Nephron (organoid): Measurements from ENCODE around the gene TLR9.
A peak's percentile ranks its signal among the peaks of the same experiment; 100 is the strongest.

Experiments
- H3K27ac Mint-ChIP-seq, 3 experiments: 2 replicates each; pipeline ENCODE4 v1.8.0; 2020; ENCODE audit warnings: mixed read lengths in 3 of 3, mild to moderate bottlenecking in 2 of 3, moderate library complexity in 1 of 3
- H3K27me3 Mint-ChIP-seq: 2 replicates; pipeline ENCODE4 v1.8.0; 2021; ENCODE audit warnings: low read depth, mild to moderate bottlenecking, moderate library complexity, mixed read lengths
- H3K36me3 Mint-ChIP-seq: 2 replicates; pipeline ENCODE4 v1.8.0; 2020; ENCODE audit warnings: low read depth, mixed read lengths
- H3K4me1 Mint-ChIP-seq: 2 replicates; pipeline ENCODE4 v1.8.0; 2020; ENCODE audit warnings: mixed read lengths
- H3K4me3 Mint-ChIP-seq, 3 experiments: 2 replicates each; pipeline ENCODE4 v1.8.0; 2020; ENCODE audit warnings: mild to moderate bottlenecking in 3 of 3, mixed read lengths in 3 of 3, moderate library complexity in 2 of 3
- H3K9me3 Mint-ChIP-seq: 2 replicates; pipeline ENCODE4 v1.8.0; 2020; ENCODE audit warnings: mixed read lengths
- TF ChIP-seq, protein P1 (sequence below), 3 experiments: fragments of 200-600 bp; sonication (generic); IDR thresholded peaks; one replicate each; pipeline ENCODE4 v1.5.0; 2021; ENCODE audit warnings: antibody characterized with exemption in 3 of 3; ENCODE audit not compliant: unreplicated experiment in 3 of 3

TLR9 gene

DNA sequence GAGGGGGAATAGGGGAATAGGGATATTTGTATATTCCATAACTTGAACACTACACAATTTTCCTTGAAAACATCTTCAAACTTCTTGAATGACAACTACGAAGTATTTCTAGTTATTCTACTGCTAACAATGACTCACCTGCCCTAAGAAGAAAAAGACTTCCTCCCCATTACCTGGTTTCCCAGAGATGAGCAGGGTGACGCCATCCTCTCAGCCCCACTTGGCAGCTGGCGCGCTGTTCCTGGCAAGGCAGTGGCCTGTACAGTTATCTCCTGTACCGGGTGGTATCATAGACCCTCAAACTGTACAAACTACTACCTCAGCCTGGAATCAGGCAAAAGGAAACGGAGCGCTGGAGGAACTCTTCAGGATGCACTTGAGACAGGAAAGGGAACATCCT is 42.6 kb upstream of the TLR9 start:
- H3K4me1 Mint-ChIP-seq = peaks cover 17% of the 10 kb centered on the region
- no peak overlapping the region for H3K4me3 Mint-ChIP-seq
- no peak overlapping the region for H3K27ac Mint-ChIP-seq
- H3K27me3 Mint-ChIP-seq = no peaks in the 10 kb centered on the region
- no peaks in the 10 kb centered on the region for H3K9me3 Mint-ChIP-seq
- peaks cover 75% of the 10 kb centered on the region for H3K36me3 Mint-ChIP-seq
- TF ChIP-seq, protein P1, sequence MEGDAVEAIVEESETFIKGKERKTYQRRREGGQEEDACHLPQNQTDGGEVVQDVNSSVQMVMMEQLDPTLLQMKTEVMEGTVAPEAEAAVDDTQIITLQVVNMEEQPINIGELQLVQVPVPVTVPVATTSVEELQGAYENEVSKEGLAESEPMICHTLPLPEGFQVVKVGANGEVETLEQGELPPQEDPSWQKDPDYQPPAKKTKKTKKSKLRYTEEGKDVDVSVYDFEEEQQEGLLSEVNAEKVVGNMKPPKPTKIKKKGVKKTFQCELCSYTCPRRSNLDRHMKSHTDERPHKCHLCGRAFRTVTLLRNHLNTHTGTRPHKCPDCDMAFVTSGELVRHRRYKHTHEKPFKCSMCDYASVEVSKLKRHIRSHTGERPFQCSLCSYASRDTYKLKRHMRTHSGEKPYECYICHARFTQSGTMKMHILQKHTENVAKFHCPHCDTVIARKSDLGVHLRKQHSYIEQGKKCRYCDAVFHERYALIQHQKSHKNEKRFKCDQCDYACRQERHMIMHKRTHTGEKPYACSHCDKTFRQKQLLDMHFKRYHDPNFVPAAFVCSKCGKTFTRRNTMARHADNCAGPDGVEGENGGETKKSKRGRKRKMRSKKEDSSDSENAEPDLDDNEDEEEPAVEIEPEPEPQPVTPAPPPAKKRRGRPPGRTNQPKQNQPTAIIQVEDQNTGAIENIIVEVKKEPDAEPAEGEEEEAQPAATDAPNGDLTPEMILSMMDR (IDR thresholded peaks at IDR 0.05; ENCODE audit: unreplicated experiment in 3 of 3) = no peak

DNA sequence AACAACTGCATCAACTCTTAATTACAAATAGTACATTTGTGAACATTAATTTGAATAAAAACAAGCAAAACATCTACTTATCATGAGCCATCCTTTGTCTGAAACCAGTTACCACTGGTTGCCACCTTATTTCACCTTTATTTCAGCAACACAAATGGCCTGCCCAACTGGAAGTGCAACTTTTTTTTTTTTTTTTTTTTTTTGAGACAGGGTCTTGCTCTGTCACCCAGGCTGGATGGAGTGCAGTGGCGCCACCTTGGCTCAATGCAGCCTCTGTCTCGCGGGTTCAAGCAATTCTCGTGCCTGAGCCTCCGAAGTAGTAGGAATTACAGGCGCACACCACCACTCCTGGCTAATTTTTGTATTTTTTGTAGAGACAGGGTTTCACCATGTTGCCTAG is 39.9 kb upstream of the TLR9 start:
- Mint-ChIP-seq H3K4me1 (peaks cover 1% of the 10 kb centered on the region), H3K27me3 (no peaks in the 10 kb centered on the region), H3K4me3 (no peak overlapping the region), H3K9me3 (no peaks in the 10 kb centered on the region), H3K27ac (no peak overlapping the region), H3K36me3 (peaks cover 79% of the 10 kb centered on the region)
- TF ChIP-seq, protein P1 (IDR thresholded peaks at IDR 0.05; ENCODE audit: unreplicated experiment in 3 of 3) = no peak

DNA sequence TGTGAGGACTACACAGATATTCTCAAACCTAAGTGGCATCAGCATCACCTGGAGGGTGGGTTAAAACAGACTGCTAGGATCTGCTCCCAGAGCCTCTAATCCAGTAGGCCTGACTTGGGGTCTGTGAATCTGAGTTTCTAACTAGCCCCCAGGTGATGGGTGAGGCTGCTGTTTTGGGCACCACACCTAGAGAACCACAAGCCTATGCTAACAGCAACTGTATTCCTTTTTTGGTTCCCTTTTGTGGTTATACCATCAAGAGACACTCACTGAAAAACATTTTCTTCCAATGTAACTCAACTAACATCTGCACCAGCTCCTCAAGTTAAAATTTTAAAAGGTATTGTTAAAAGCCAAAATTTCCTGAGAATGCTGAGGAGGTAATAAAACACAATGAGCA is 37.0 kb upstream of the TLR9 start:
- H3K36me3 Mint-ChIP-seq = peaks cover 90% of the 10 kb centered on the region
- H3K9me3 Mint-ChIP-seq = no peaks in the 10 kb centered on the region
- TF ChIP-seq, protein P1 (IDR thresholded peaks at IDR 0.05; ENCODE audit: unreplicated experiment in 3 of 3) = no peak
- no peak overlapping the region for H3K27ac Mint-ChIP-seq
- no peak overlapping the region for H3K4me3 Mint-ChIP-seq
- H3K27me3 Mint-ChIP-seq = no peaks in the 10 kb centered on the region
- no peaks in the 10 kb centered on the region for H3K4me1 Mint-ChIP-seq

DNA sequence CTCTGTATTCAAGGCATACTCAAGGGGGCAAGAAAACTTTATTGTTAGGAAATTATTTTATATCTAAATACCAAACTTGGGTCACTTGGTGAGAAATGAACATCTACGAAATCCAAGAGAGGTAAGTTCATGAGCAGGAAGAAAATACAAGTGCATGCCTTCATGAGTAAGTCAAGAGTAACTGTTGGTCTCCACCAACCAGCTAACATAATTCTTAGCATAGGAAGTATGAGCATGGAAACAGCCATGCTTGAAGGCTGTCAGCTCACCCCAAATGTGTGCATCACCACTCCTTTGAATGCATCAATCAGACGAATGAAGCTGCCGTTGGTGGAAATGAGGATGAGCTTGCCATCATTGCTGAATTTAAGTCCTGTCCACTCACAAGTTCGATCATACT is 34.0 kb upstream of the TLR9 start:
- TF ChIP-seq, protein P1 (IDR thresholded peaks at IDR 0.05; ENCODE audit: unreplicated experiment in 3 of 3) = no peak
- H3K36me3 Mint-ChIP-seq = peaks cover 90% of the 10 kb centered on the region
- no peaks in the 10 kb centered on the region for H3K27me3 Mint-ChIP-seq
- no peak overlapping the region for H3K4me3 Mint-ChIP-seq
- H3K9me3 Mint-ChIP-seq = no peaks in the 10 kb centered on the region
- no peaks in the 10 kb centered on the region for H3K4me1 Mint-ChIP-seq
- no peak overlapping the region for H3K27ac Mint-ChIP-seq

DNA sequence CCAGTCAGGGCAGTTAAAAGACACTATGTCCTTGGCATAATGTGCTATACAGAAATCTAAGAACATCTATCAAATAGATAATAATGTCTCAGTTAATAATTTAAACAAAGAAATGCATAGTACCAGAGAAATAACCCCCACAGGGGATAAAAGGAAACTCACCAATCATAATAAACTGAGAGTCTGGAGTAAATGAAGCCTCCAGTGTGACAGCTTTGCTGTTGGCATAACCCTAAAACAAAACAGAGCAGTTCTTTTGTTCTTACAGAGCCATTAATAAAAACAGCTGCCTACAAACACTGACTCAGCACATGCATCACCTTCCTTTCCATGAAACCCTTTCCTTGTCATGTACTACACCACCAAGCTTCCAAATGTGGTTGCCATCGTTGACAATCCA is 33.6 kb upstream of the TLR9 start:
- no peaks in the 10 kb centered on the region for H3K27me3 Mint-ChIP-seq
- no peaks in the 10 kb centered on the region for H3K9me3 Mint-ChIP-seq
- H3K4me1 Mint-ChIP-seq = no peaks in the 10 kb centered on the region
- H3K36me3 Mint-ChIP-seq = peaks cover 90% of the 10 kb centered on the region
- H3K27ac Mint-ChIP-seq = no peak overlapping the region
- no peak overlapping the region for H3K4me3 Mint-ChIP-seq
- TF ChIP-seq, protein P1 (IDR thresholded peaks at IDR 0.05; ENCODE audit: unreplicated experiment in 3 of 3) = no peak

DNA sequence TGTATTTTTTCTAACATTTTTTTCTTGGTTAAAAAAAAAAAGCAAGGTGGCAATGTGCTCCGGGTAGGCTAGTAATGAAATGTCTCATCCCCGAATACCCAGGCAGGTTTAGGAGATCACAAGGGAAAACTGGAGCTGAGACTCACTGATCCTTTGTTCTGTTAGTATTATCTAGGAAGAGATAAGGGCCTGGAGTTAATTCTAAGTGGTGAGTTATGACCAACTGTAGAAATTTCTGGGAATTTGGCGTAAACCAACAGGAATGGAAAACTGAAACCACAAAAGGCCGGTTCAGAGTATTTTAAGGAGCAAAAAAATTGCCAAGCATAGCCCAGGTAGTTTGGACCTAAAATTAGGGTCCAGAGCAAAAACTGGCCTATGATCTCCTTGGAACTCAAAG is 32.5 kb upstream of the TLR9 start:
- TF ChIP-seq, protein P1 (IDR thresholded peaks at IDR 0.05; ENCODE audit: unreplicated experiment in 3 of 3) = no peak
- Mint-ChIP-seq H3K4me1 (no peaks in the 10 kb centered on the region), H3K27ac (peak overlapping the region in 1 of 3 experiments; percentile 18), H3K27me3 (no peaks in the 10 kb centered on the region), H3K36me3 (peaks cover 88% of the 10 kb centered on the region), H3K4me3 (no peak overlapping the region), H3K9me3 (no peaks in the 10 kb centered on the region)
